COR-L47 (cell line): ENCODE measurements around the gene ITPR2.
A peak's percentile ranks its signal among the peaks of the same experiment; 100 is the strongest.
"Not testable (repeated sequence)": the region's sequence is repeated elsewhere in the genome, so short reads cannot be mapped to it uniquely, and the experiment has no call there.

Experiments used
- DNase-seq: peaks from one replicate; lab custom pipeline; 2025; lab: John Stamatoyannopoulos, UW

The ITPR2 gene

DNA sequence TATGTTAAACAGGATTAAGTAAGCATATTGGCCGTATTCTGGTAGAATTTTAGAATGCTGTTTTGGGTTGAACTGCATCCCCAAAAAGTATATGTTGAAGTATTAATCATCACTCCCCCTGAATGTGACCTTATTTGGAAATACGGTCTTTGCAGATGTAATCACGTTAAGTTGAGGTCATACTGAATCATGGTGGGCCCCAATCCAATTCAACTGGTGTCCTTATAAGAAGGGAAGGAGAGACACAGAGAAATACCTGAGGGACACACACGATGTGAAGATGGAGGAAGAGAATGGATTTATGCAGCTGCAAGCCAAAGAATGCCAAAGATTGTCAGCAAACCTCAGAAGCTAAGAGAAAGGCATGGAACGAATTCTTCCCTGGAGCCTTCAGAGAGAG, 268.6 kb downstream of the ITPR2 start:
- no peak for DNase-seq

DNA sequence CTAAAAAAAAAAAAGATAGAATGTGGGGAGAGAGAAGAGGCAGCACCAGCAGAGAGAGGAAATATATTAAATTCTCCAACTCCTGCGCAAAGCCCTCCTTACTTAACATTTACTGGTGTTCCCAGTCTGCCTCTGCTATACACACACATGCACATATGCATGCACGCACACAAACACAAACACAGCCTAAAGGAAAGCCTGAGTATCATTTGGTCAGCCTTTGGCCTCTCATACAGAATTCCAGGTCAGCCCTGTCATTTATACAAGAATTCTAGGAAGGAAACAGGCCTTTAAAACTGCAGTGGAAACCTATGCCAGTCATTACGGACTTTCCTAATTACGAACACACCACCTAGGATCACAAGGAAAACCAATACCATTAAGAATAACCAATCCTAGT, 269.4 kb downstream of the ITPR2 start:
- DNase-seq, result no peak

DNA sequence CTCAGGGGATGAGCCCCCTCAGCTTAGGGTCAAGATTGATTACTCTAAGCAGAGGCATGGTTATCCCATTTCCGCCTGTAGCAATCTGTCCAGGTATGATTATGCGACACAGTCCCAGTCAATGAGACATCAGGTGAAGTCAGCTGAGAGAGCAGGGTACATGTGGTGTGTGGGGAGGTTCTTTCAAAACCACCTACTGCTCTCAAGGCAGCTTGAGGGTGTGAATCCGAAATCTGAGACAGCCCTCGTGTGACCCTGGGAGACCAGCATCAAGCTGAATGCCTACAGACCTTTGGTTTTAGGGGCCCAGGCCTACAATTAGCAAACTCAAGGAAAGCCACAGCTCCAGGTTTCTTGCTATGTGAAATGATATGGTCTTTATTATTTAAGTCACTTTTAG, 275.7 kb downstream of the ITPR2 start:
- no peak for DNase-seq

DNA sequence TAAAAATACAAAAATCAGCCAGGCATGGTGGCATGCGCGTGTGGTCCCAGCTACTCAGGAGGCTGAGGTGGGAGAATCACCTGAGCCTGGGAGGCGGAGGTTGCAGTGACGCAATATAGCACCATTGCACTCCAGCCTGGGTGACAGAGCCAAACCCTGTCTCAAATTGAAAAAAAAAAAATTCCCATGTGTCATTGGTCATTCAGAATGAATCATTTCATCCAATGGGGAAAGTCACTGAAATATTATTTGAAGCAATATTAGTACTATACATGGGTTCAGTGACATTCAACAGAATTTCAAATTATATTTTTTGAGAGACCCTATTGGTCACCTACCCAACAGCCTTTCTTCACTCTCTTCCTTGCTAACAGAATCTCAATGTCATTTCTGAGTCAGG, 276.1 kb downstream of the ITPR2 start:
- DNase-seq, result no peak

DNA sequence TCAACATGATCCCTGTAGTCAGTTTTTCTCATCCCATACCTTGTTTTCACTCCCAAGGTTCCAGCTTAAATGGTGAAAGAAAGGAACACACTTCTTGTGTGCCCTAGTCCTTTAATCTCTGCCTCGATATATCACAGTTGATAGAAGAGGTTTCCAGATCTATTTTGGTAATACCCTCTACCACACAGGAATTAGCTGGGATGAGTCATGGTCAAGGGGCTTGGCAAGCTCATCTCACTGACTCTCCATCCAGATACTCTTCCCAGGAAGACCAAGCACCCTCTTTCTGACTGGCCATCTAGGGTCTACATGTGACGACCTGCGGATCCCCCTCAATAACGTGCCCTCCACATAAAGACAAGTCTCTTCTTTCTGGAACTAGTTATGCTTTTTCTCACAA, 277.9 kb downstream of the ITPR2 start:
- DNase-seq, result no peak

DNA sequence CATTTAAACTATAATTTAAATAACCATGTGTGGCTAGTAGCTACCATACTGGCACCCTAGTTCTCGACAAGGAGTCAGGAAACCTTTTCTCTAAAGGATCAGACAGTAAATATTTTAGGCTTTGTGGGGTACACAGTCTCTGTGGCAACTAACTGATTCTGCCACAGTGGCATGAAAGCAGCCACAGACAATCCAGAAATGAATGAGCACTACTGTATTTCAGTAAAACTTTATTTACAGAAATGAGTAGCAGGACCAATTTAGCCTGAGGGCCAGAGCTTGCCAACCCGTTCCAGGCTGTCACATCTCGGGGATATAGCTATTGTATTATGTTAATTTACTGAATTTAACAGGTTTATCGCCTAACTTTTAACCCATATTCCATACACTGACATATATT, 278.7 kb downstream of the ITPR2 start:
- no peak for DNase-seq

DNA sequence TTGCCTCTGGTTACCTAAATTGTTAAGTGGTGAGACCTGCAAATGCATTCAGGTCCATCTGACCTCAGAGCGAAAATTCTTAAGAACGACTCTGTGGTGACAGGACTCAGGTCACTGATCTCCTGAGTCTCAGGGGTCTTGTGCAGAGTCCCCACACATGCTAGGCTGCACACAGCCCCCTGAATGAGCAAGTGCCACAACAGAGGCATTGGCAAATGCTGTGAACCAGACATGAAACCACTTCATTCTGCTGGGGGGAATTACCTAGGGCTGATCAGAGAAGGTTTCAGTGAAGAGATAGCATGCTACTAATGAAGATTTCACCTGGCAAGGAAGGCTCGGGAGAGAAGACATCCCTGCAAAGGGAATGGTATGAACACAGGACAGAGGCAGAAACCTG, 281.6 kb downstream of the ITPR2 start:
- no peak for DNase-seq

DNA sequence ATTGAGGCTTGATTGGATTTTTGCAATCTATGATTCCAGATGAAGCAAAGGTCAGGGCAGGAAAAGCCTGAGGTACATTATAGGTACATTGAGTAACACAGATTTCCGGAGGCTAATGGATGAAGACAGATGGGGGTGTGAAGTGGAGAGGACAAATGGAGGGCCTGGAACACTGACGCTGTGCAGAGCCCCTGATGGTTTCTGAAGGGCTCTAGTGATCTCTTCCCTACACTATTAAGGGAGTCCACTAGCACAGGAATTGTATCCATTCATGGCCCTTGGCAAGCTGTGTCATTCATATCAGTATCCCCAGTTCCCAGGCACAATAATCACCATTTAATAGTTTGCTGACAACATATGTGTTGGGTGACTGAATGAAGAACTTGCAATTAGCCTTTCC, 284.8 kb downstream of the ITPR2 start:
- DNase-seq, result no peak

DNA sequence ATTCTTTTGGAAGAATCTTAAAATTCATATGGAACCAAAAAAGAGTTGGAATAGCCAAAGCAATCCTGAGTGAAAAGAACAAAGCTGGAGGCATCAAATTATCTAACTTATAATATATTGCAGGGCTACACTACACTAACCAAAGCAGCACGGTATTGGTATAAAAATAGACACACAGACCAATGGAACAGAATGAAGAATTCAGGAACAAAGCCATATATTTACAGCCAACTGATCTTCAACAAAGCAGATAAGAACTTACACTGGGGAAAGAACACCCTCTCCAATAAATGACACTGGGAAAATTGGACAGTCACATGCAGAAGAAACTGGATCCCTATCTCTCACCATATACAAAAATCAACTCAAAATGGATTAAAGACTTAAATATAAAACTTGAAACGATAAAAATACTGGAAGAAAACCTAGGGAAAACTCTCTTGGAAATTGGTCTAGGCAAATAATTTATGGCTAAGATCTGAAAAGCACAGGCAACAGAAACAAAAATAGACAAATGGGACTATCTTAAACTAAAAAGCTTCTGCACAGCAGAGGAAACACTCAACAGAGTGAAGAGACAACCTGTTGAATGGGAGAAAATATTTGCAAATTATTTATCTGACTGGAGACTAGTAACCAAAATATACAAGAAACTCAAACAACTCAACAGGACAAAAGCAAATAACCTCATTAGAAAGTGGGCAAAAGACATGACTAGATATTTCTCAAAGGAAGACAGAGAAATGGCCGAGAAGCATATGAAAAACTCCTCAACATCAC, 286.3 kb downstream of the ITPR2 start:
- DNase-seq, result no peak

DNA sequence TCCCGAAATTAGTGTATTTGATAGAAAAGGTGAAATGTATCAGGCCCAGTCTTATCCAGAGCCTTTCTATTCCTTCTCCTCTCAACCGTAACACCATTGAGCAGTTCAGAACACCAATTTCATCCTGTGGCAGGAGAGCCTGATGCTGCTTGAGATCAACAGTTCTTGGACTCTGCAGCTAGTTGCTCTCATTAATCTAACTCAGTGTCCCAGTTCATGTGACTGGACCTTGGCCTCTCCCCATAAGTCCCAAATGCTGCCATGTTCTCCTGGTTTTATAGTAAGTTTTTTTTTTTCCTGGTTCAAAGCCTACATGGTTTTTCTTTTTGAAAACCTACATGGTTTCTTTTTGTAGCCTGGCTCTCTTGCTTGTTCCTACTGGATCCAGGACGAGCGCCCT, 293.9 kb downstream of the ITPR2 start:
- no peak for DNase-seq

DNA sequence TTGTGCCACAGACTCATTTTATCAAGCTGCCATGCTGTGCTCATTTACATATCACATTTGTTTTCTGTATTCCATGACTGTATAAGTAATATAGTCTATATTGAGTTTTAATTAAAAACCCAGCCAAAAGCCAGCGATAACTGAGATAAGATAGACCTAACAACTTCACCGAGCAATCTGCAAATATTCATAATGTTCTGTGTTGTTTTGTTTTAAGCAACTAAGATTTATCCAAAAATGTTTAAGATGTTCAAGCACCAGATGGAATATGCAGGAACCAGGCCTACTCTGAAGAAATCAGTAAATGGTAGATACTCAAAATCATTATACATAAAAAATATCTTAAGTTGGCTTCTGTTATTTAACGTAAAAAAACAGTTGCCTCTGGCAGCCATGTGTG, 295.3 kb downstream of the ITPR2 start:
- no peak for DNase-seq

DNA sequence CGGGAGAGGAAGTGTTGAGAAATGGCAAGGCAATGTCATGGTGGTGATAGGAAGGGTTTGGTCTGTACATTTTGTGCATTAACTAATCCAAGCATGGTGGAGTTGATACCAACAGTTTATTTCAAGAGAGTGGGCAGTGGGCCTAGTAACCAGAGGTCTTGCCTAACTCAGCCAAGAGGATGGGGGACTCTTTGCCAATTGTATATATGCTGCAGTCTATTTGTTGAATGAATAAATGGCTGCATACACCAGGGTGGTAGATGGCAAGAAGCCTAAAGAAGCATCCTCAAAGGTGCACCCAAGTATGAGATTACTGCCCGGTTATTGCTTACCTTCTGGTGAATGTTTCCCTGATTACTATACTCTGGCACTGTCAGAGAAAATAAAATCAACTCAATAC, 295.9 kb downstream of the ITPR2 start:
- DNase-seq, result no peak

DNA sequence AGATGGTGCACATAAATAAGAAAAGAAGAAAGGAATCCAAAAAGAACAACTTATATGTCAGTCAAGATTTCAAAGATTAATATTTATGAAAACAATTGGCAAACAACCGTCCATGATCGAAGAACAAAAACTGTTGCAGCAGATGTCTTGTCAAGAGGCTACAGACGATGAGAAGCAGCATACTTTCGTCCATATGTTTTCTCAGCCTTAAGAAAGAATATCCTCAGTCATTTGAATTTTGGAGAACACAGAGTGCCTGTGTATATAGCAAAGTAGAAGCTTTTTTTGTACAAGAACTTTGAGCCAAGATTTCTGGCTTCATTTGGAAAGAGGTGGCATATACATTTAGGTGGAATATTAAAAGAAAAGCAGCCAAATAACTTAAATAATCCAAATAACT, 297.2 kb downstream of the ITPR2 start:
- no peak for DNase-seq

DNA sequence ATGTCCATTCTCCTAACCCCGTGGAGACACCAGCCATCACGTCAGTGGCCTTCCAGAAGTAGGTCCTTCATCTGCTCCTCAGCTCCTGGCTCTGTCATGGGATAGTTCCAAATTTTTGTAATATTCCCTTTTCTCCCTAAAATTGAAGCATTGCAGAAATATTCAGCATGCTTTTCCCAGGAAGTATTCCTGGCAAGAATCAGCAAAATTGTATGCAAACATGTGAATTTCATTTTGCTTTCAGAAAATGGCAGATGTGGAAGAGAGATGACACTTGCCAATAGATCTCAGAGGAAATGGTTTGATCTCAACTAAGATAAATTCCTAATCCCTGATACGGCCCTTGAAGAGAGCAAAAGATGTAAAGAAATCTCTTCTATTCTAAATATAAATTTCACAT, 298.9 kb downstream of the ITPR2 start:
- no peak for DNase-seq

DNA sequence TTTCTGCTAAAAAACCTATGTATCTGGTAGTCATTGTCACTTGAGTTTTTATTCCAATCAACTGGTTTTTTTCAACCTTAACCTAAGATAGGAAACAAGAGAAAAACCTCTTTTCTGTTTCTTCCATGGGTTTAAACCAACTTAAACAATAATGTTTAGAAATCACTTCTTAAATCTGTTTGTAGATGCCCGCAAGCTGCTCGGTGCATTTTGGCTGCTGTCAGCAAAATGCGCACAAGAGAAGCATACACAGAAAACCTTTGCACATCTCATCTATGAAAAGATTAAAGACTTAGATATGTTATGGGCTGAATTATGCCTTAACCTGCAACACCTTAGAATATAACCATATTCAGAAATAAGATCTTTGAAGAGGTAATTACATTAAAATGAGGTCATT, 299.8 kb downstream of the ITPR2 start:
- DNase-seq, result no peak

DNA sequence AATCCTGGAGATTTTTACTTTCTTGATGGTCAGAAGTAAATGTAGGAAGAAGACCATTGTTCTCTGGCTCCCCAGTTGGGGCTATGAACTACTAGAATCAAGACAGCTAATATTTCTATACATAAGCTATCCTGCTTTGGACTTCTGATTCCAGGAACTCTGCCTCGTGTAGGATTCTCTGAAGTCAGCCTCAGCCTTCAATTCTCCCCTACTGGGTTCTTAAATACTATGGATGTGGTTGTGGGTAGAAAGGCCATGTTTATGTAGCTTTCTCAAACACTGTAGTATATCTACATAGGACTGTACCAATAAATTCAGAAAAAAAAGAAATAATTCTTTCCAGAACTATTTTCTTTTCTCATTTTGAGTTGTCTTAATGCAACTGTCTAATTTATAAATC, 302.5 kb downstream of the ITPR2 start:
- DNase-seq, result no peak

DNA sequence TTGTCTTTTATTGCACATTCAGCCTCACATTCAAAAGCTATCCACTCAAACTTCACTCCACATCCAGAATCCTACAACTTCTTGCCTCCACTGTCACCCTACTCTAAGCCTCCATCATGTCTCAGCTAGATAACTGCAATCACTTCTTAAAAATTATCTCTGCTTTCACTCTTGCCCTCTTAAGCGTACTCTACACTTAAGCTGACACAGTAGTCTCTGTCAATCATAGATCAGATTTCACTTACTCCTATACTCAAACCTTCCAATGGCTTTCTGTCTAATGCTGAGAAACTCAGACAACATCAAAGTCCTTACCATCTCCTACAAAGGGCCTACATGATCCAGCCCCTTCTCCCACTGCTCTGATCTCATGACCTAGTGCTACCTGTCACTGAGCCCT, 304.1 kb downstream of the ITPR2 start:
- no peak for DNase-seq

DNA sequence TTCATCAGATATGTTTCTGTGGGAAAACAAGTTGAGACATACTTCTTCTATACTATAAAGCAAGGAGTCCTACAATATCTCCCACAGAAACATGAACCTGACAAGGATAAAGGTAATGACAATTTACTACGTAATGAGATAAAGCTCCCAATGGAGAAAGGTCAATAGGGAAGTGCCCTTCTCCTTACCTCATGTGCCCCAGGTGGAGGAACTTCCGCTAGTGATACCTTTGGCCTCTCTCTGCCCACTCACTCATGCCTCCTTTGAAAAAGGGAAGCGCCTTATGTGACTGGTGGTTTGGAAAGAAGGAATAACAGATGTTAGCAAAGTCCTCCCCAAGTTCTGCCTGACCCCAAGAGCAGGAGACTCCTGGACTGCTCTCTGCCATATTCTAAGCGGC, 305.3 kb downstream of the ITPR2 start:
- no peak for DNase-seq

DNA sequence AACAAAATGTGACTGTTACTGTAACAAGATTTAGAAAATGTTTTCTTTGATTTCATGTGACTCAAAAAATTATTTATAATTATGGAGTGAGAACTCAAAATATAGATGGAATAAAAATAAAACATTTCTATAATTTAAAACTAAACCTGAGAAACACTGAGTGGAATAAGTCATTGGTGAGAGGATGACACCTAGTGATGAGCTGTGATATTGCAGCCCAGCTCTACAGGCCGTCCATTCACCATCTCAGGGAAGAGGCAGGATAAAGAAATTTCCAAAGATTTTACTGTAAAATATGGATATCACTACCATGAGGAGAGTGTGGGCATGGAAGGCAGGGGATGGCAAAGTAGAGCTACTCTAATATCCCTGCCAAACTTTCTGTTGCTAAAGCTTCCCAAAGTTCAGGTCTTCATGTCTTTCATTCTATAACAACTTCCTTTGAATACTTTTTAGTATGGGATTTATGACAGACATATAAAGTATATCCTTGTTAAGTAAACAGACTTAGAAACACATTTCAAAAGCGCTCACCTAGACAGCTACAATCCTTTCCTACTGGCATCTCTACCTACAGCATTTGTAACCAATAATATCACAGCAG, 308.0 kb downstream of the ITPR2 start:
- DNase-seq, result no peak

DNA sequence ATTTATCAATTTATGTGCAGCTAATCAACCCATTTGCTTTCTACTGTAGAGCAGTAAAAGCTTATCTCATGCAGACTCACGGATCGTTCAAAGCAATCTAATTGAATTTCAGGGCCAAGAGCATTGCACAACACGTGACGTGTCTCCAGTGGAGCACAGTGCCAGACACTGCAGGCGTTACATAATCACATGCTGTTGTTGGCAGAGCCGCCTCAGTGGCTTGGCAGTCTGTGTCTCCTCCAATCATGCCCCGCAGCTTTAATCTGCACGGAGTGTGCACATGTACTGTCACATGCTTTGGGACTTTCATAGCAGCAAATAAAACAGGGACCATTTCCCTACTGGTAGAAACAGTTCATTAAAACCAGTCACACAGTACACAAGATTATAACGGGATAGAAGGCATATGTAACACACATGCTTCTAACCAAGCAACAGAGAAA, 309.3 kb downstream of the ITPR2 start:
- DNase-seq, result peak; percentile 56

DNA sequence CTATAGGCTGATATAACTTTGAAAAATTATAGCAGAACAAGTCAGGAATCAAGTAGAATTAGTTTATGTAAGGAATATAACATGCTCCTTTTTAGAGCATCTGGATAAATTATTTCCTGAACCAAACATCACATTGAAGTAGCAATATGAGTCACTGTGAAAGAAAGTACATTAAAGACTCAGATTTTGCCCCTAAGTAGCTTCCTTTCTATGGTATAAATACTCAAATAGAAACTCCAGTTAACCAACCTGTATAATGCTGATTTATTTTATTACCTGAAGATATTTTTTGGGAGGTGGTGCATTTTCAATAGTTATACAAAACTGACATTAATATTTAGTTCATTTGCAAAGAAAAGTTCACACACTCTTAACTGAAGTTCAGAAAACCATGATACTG, 312.1 kb downstream of the ITPR2 start:
- DNase-seq, result no peak

DNA sequence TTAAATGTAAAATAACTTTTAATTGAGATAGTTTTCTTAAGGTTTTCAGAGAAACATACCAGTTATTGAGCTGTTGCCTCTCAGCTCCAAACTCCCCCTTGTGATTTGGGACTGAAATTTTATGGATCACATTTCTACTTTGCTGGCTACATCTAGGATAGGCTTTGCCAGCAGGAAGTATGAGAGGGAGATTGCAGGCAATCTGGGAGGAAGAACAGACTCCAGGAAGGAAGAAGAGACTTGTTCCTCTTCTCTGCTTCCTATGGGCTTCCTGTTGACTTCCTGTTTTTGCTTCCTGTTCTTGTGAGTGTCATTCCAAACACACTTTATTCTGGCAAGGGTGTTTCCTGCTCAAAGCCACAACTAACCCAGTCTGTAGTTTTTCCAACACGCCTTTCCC, 312.9 kb downstream of the ITPR2 start:
- DNase-seq, result no peak

DNA sequence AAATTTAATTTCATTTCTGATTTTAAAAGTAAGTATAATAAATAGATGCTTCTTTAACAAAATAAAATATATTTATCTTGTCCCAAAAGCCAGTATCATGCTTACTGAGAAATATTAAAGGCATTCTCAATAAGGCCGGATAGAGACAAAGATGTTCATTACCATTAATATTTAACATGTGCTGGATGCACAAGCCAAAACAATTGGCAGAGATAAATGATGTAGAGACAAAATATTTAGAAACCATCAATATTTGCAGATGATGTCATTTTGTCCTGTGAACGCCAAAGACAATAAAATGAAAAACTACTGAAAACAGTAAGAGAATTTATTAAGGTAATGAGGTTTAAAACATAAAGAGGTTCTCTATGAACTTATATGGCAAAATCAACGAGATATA, 313.5 kb downstream of the ITPR2 start:
- no peak for DNase-seq

DNA sequence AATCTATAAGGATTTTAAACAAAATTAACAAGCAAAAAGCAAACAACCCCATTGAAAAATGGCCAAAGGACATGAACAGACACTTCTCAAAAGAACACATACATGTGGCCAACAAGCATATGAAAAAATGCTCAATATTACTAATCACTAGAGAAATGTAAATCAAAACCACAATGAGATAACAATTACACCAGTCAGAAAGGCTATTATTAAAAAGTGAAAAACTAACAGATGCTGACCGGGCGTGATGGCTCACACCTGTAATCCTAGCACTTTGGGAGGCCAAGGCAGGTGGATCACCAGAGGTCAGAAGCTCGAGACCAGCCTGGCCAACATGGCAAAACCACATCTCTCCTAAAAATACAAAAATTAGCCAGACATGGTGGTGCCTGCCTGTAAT, 315.7 kb downstream of the ITPR2 start:
- DNase-seq, result not testable (repeated sequence)
